Psoas muscle (tissue), 8 donors: ENCODE results near the gene PLEKHA3. TPM values are rescaled to one million over a fixed set of nuclear protein-coding genes. Genes with fewer than 3 reads are reported as not detected.
A peak's percentile ranks its signal among the peaks of the same experiment; 100 is the strongest.

Source experiments
- ATAC-seq, 4 donors: fragments of 200-7000 bp; cut with Tn5 transposase; one replicate each; pipeline ENCODE4 v1.9.1; 2020; ENCODE audit warnings: moderate library complexity in 3 of 4, mild to moderate bottlenecking in 2 of 4
- DNase-seq, 2 donors: peaks; one replicate each; pipeline ENCODE4 v3.0.0-alpha.2; 2020
- H3K27ac ChIP-seq: fragments of 200-600 bp; one replicate; pipeline ENCODE4 v1.8.0; 2022
- H3K27me3 ChIP-seq, 3 donors: fragments of 200-600 bp in 1 of 3; one replicate each; pipeline versions ENCODE4 v1.6.1 to v1.8.0; 2013 to 2022; ENCODE audit warnings: low read length in 2 of 3, mild to moderate bottlenecking in 2 of 3, moderate library complexity in 1 of 3; ENCODE audit not compliant: insufficient read depth in 3 of 3
- H3K36me3 ChIP-seq, 2 donors: fragments of 200-600 bp in 1 of 2; one replicate each; pipeline versions ENCODE4 v1.6.1 to v1.8.0; 2013 to 2022; ENCODE audit warnings: low read depth in 1 of 2, mild to moderate bottlenecking in 1 of 2, moderate library complexity in 1 of 2; ENCODE audit not compliant: insufficient read depth in 1 of 2
- H3K4me1 ChIP-seq: fragments of 200-600 bp; one replicate; pipeline ENCODE4 v1.8.0; 2022
- H3K4me3 ChIP-seq: fragments of 200-600 bp; one replicate; pipeline ENCODE4 v1.8.0; 2022; ENCODE audit warnings: mild to moderate bottlenecking
- H3K9me3 ChIP-seq: fragments of 200-600 bp; one replicate; pipeline ENCODE4 v1.8.0; 2022
- WGBS, 3 donors: extraction: QIAGEN DNeasy Blood & Tissue Kit; methylation state at CpG; one replicate each; pipeline versions ENCODE4 v1.1.6 to v1.1.7; 2013; 5-methylcytosine and 5-hydroxymethylcytosine counted together
- intact Hi-C, 2 donors: fragments of 100-400 bp; cut with DNase I; formaldehyde crosslinking; loops; one replicate each; pipeline versions ENCODE4 v1.11.0 to v1.14.2; 2022
- polyA plus RNA-seq, 3 donors: library from polyadenylated mRNA; stranded (reverse); fragments of 200-250 nt; gene quantifications; one replicate each; pipeline ENCODE4 v1.2.3, GENCODE V29; 2013
- total RNA-seq, 4 donors: library from RNA; stranded (reverse); fragmentation: NEBNext Ultra II Directional in 2 of 4; extraction: Animal tissue kit (Norgen Biotek cat#: 25700) in 2 of 4; gene quantifications; one replicate each; pipeline versions ENCODE4 v1.2.1 to v1.2.4, GENCODE V29; 2021 to 2023
- TF ChIP-seq, protein P1 (sequence below): fragments of 200-600 bp; IDR thresholded peaks from one replicate; pipeline ENCODE4 v1.8.0; 2022; ENCODE audit warnings: antibody characterized with exemption
- donor health status: healthy with polysubstance abuse.
- donor health status: DM: no; HTN: no; CAD: no; lungs with moderate emphysema.
- donor health status: Bipolar disorder and iron deficiency.
- donor health status: healthy.
- donor health status: DM: yes; HTN: yes; CAD: no.
- donor health status: DM: no; HTN: no; CAD: no.
- donor health status: DM: no; HTN: no; CAD: no.
- donor health status: DM: yes; HTN: yes; CAD: no.

Gene PLEKHA3
- total and polyA plus RNA-seq, 7 donors, result 4.0 to 22.5 (median 13.5) TPM

DNA sequence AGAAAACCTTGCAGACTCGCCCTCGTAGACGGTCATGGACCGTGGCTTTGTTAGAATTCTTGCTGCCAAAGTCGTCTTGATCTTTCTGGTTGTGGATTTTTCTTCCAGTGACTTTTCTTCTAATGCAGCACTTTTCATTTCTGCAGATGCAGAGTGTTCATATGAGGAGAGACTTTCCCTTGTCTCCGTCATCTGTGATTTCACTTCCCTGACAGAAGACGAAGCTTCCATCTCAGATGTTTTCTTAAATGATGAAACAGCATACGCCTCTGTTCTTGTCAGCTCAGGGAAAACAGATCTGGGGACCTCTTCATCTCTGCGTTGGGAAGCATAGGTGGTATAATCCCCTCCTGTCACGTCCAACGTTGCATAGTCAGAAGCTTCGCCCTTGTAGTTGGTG lies 50.9 kb downstream of the PLEKHA3 start:
- H3K9me3 ChIP-seq, result no peaks in the 10 kb centered on the region
- H3K4me1 ChIP-seq, result peaks cover 12% of the 10 kb centered on the region
- 77 to 87% (median 77%) methylated on average over 12 of the region's 12 CpGs for WGBS, 3 donors
- H3K27me3 ChIP-seq, result no peaks in the 10 kb centered on the region
- H3K36me3 ChIP-seq, result peaks cover 27 to 100% of the 10 kb centered on the region in 2 donors
- intact Hi-C loops, result no loop called here
- peak in 1 of 4 donors; percentile 13 for ATAC-seq
- no peak for DNase-seq
- H3K27ac ChIP-seq, result peak overlapping the region; percentile 53
- TF ChIP-seq, protein P1, sequence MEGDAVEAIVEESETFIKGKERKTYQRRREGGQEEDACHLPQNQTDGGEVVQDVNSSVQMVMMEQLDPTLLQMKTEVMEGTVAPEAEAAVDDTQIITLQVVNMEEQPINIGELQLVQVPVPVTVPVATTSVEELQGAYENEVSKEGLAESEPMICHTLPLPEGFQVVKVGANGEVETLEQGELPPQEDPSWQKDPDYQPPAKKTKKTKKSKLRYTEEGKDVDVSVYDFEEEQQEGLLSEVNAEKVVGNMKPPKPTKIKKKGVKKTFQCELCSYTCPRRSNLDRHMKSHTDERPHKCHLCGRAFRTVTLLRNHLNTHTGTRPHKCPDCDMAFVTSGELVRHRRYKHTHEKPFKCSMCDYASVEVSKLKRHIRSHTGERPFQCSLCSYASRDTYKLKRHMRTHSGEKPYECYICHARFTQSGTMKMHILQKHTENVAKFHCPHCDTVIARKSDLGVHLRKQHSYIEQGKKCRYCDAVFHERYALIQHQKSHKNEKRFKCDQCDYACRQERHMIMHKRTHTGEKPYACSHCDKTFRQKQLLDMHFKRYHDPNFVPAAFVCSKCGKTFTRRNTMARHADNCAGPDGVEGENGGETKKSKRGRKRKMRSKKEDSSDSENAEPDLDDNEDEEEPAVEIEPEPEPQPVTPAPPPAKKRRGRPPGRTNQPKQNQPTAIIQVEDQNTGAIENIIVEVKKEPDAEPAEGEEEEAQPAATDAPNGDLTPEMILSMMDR, result no peak
- no peak overlapping the region for H3K4me3 ChIP-seq

DNA sequence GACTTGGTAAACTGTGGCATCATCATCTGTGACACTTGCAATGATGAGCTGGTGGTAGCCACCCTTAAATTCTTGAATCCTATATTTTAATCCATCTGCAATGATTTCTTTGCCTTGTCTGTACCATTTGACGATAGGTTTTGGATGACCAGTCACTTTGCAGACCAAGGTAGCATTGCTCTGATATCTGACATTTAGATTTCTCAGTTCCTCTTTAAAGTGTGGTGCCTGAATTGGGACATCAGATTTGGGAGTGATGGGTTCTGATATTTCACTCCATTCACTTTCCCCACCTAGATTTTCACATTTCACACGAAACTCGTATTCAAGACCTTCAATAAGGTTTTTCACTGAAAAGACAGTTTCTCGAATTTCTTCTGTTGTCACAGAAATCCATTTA lies 55.8 kb downstream of the PLEKHA3 start:
- no peak overlapping the region for H3K4me3 ChIP-seq
- no peaks in the 10 kb centered on the region for H3K9me3 ChIP-seq
- 74 to 92% (median 74%) methylated on average over 4 of the region's 4 CpGs for WGBS, 3 donors
- DNase-seq (no peak), ATAC-seq (no peak)
- H3K36me3 ChIP-seq, result peaks cover 28 to 100% of the 10 kb centered on the region in 2 donors
- H3K4me1 ChIP-seq, result peaks cover 10% of the 10 kb centered on the region
- no peak overlapping the region for H3K27ac ChIP-seq
- intact Hi-C loops, result no loop called here
- TF ChIP-seq, protein P1, result no peak
- no peaks in the 10 kb centered on the region for H3K27me3 ChIP-seq

DNA sequence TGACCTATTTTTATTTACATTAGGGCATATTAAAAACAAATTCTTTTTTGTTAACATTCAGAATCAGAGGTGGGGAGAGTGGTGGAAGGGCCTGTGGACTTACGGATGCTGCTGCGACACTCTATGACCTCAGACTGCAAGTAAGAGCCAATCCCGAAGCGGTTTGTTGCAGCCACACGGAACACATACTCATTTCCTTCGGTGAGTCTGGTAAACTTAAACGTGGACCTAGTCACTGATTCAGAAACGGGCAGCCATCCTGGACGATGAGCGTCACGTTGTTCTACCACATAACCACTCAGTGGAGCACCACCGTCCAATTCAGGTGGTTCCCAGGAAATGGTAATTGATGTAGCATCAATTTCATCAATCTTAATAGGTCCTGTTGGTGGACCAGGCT lies 61.9 kb downstream of the PLEKHA3 start:
- Histone ChIP-seq H3K9me3 (no peaks in the 10 kb centered on the region), H3K4me3 (no peak overlapping the region), H3K4me1 (peaks cover 4% of the 10 kb centered on the region), H3K27me3 (no peaks in the 10 kb centered on the region), H3K27ac (no peak overlapping the region), H3K36me3 (peaks cover 29 to 100% of the 10 kb centered on the region in 2 donors)
- DNase-seq (no peak), ATAC-seq (no peak)
- intact Hi-C loops, result no loop called here
- TF ChIP-seq, protein P1, result no peak
- 80 to 92% (median 81%) methylated on average over 12 of the region's 12 CpGs for WGBS, 3 donors

DNA sequence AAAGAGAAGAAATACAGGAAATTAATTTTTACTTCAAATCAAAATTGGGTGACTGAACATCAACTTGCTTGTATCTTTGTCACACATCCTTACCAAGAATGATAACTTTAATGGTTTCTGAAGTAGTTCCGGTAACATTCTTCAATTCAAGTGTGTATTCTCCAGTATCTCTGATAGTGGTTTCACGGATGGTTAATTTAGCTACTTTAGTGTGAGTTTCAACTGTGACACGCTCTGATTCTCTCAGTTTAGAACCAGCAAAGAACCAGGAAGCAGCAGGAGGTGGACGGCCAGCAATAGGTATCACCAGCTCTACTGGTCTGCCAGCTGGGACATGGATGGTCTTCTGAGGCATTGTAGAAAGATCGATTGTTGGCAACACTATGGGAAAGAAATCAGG lies 62.3 kb downstream of the PLEKHA3 start:
- no peaks in the 10 kb centered on the region for H3K9me3 ChIP-seq
- ATAC-seq (no peak), DNase-seq (no peak)
- 85 to 92% (median 85%) methylated on average over 5 of the region's 5 CpGs for WGBS, 3 donors
- peaks cover 25 to 100% of the 10 kb centered on the region in 2 donors for H3K36me3 ChIP-seq
- H3K4me3 ChIP-seq, result no peak overlapping the region
- H3K27ac ChIP-seq, result no peak overlapping the region
- no peaks in the 10 kb centered on the region for H3K27me3 ChIP-seq
- intact Hi-C loops, result no loop called here
- H3K4me1 ChIP-seq, result peaks cover 4% of the 10 kb centered on the region
- TF ChIP-seq, protein P1, result no peak

DNA sequence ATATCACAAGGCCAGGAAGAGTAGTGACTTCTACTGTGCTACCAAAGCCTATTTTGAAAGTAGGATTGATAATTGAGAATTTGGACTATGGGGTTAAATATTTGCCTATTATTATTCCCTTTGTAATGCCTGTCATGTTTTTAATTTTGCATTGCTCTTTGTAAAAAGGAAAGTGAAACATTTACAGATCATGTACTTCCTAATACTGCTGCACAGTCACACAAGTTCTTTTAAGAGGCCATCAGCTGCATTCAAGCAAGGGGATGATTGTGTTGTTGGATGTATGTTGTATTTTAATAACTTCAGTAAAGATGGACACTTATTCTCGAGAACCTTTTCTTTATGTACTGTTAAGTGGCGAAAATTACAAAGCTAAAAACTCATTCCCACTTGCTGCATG lies 70.1 kb downstream of the PLEKHA3 start:
- Histone ChIP-seq H3K27ac (peak overlapping the region; percentile 74), H3K4me3 (no peak overlapping the region), H3K36me3 (peaks cover 31 to 100% of the 10 kb centered on the region in 2 donors), H3K9me3 (no peaks in the 10 kb centered on the region), H3K4me1 (peaks cover 25% of the 10 kb centered on the region), H3K27me3 (no peaks in the 10 kb centered on the region)
- intact Hi-C loops, result no loop called here
- TF ChIP-seq, protein P1, result no peak
- 90 to 96% (median 92%) methylated on average over 2 of the region's 2 CpGs for whole genome bisulfite sequencing, 3 donors
- no peak for DNase-seq
- no peak for ATAC-seq
